GM12892 (cell line): ENCODE results near the gene TOX3.

Source experiments
- DNase-seq: peaks from one replicate; pipeline ENCODE4 v3.0.0; 2011; ENCODE audit not compliant: insufficient read length
- FAIRE-seq: peaks from 2 replicates; lab custom pipeline; 2011; peaks lifted over from hg19 to GRCh38; lab: Jason Lieb, UNC
- POLR2A ChIP-seq: IDR thresholded peaks from 2 replicates; pipeline ENCODE4 v1.6.1; 2011; ENCODE audit warnings: low read depth, low read length, control low read depth
- POLR2AphosphoS5 ChIP-seq: IDR thresholded peaks from 2 replicates; pipeline ENCODE4 v1.6.1; 2011; ENCODE audit warnings: low read depth, low read length, control low read depth
- TAF1 ChIP-seq: IDR thresholded peaks from 2 replicates; pipeline ENCODE4 v1.6.1; 2011; ENCODE audit warnings: low read depth, mild to moderate bottlenecking, control low read depth, low read length, borderline replicate concordance

Gene TOX3

DNA sequence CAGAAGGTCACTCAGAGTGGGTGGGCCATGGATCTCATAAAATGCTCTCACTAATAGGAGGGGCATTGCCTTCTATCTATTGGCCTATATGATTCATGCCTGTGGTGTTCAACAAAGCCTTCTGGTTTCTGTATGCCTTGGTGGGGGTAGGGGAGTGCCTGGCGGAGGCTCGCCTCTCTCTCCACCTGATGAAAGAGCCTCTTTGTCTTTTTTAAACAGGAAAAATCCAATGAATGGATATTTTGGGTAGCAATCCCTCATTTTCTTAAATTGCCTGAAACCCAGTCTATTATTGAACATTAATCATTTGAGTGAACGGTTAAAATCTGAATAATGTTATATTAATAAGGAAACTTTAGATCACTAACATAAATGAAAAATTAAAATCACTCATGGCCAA lies 90.6 kb downstream of the TOX3 start:
- DNase-seq: no peak
- no peak for TF ChIP-seq POLR2AphosphoS5
- no peak for TF ChIP-seq POLR2A
- no peak for TF ChIP-seq TAF1
- FAIRE-seq: no peak

GRCh38 chr16:52455549-52456277 lies 91.2 kb downstream of the TOX3 start:
- TF ChIP-seq TAF1 (no peak), POLR2AphosphoS5 (no peak), POLR2A (no peak)
- no peak for FAIRE-seq
- no peak for DNase-seq

GRCh38 chr16:52453644-52454043 lies 93.3 kb downstream of the TOX3 start:
- TF ChIP-seq POLR2AphosphoS5 (no peak), POLR2A (no peak), TAF1 (no peak)
- FAIRE-seq: no peak
- no peak for DNase-seq

DNA sequence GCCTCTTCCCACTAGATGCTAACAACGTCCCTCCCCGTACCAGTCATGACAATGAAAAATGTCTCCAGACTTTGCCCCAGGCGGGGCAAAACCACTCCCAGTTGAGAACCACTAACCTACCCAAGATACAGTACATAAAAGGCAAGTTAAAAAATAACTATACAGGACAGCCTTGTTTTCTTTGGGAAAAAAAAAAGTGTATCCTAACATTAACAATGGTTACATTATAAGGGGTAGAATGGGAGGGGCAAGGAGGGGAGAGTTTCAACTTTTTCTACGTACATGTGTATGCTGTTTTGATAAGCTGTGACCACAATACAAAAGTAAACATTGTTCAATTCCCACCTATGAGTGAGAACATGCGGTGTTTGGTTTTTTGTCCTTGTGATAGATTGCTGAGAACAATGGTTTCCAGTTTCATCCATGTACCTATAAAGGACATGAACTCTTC lies 94.9 kb downstream of the TOX3 start:
- TF ChIP-seq POLR2A: no peak
- TF ChIP-seq TAF1: no peak
- TF ChIP-seq POLR2AphosphoS5: no peak
- DNase-seq: no peak
- FAIRE-seq: no peak

GRCh38 chr16:52450916-52451315 lies 96.0 kb downstream of the TOX3 start:
- no peak for FAIRE-seq

DNA sequence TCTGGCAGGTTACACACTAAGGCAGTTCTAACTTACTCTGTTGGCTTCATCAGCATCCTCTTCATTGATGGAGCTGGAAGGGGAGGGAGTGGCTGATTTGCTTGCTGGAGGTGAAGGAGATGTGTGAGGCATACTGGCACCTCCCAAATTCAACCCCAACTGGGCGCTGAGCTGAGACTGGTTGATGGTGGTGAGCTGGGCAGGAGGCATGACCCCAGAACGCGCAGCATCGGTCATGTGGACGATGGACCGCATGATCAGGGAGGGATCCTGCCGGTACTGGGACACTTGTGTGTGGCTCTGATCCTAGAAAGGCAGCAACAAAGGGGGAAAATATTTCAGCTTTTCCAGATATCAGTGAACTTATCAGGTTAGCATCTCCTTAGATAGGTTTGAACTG lies 96.7 kb downstream of the TOX3 start:
- TF ChIP-seq POLR2AphosphoS5 (no peak), TAF1 (no peak), POLR2A (no peak)
- no peak for FAIRE-seq

More at GRCh38 chr16:52450916-52451315, 96.0 kb downstream of the TOX3 start:
- TF ChIP-seq TAF1 (no peak), POLR2A (no peak), POLR2AphosphoS5 (no peak)
- DNase-seq: no peak

GRCh38 chr16:52446080-52446479 lies 100.9 kb downstream of the TOX3 start:
- TF ChIP-seq TAF1: no peak
- no peak for FAIRE-seq
- DNase-seq: no peak

More for the DNA sequence above, 96.7 kb downstream of the TOX3 start:
- no peak for DNase-seq

DNA sequence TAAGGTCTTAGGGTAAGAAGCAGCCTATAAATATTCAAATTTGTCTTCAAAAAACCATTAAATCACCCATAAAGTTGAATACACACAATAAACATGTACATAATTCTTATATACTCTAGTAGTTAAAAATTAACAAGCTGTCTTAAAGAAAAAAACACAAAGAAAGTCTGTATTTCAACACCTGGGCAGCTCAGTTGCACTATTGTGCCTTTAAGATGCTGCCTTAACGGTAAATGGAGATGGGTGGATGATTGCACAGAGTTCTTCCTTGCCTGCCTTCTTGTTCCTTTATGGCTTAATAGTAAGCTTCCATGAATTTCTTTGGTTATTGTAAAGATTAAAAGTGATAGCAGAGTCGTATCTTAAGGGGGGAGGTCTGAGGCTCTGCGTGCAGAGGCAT lies 105.1 kb downstream of the TOX3 start:
- no peak for DNase-seq
- TF ChIP-seq POLR2AphosphoS5: no peak
- TF ChIP-seq TAF1: no peak
- TF ChIP-seq POLR2A: no peak
- no peak for FAIRE-seq

DNA sequence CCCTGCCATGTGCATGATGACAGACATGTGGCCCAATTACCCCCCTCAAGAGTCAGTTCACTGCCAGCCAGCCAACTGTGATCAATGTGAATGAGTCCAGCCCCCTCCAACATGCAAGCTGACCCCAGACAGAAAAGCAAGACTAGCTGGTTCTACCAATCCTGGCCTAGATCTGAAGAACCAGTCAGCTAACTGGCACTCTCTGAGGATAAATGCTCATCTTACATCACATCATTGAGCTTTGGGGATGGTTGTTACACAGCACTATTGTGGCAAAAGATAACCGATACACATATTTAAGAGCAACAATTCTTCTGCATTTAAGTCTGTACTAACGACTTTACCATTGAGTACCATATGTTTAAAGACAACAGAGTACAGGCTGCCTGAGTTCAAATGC lies 106.7 kb downstream of the TOX3 start:
- TF ChIP-seq POLR2AphosphoS5 (no peak), POLR2A (no peak), TAF1 (no peak)
- FAIRE-seq (no peak), DNase-seq (no peak)

DNA sequence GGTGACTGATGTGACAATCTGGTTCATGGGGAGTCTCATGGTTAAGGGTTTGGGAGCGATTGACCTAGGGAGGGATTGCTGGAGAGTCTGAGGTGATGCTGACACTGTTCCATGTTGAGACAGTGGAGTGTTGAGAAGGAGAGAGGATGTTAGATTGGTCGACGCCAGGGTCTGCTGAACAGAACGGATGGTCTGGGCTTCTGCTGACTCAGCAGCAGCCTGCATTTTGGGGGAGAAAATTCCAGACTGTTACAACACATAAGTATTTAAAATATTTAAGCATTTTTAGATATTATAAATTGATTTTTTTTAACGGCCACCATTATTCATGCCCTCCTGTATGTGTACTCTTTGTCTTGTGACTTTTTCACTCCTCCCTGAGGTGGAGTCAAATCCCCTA lies 107.2 kb downstream of the TOX3 start:
- FAIRE-seq (no peak), DNase-seq (no peak)
- TF ChIP-seq TAF1 (no peak), POLR2AphosphoS5 (no peak), POLR2A (no peak)

GRCh38 chr16:52439171-52439701 lies 107.7 kb downstream of the TOX3 start:
- TF ChIP-seq TAF1 (no peak), POLR2A (no peak), POLR2AphosphoS5 (no peak)
- DNase-seq: no peak
- no peak for FAIRE-seq

- no peak for TF ChIP-seq TAF1
- TF ChIP-seq POLR2AphosphoS5: no peak
- no peak for TF ChIP-seq POLR2A
- FAIRE-seq (no peak), DNase-seq (no peak)
Measured at GRCh38 chr16:52437277-52437670, 109.7 kb downstream of the TOX3 start.
